Karpas-422 (cell line): Measurements from ENCODE around the gene RAD50. TPM values are rescaled to one million over a fixed set of nuclear protein-coding genes. Genes with fewer than 3 reads are reported as not detected.
"Not testable (repeated sequence)": the region's sequence is repeated elsewhere in the genome, so short reads cannot be mapped to it uniquely, and the experiment has no call there.

Experiments
- DNase-seq: peaks from one replicate; pipeline ENCODE4 v3.0.0-alpha.2; 2015
- H2AFZ ChIP-seq: fragments of 200-600 bp; sonication (generic); 2 replicates; pipeline ENCODE4 v1.6.1; 2014; ENCODE audit warnings: antibody characterized with exemption, low read length, mixed read lengths
- H3K27ac ChIP-seq: fragments of 200-600 bp; sonication (generic); 2 replicates; pipeline ENCODE4 v1.5.1; 2014; ENCODE audit warnings: mild to moderate bottlenecking, low read length, moderate library complexity
- H3K27me3 ChIP-seq: fragments of 200-600 bp; sonication (generic); 2 replicates; pipeline ENCODE4 v1.6.1; 2014; ENCODE audit warnings: low read length, mixed read lengths
- H3K36me3 ChIP-seq: fragments of 200-600 bp; sonication (generic); 2 replicates; pipeline ENCODE4 v1.6.1; 2014; ENCODE audit warnings: low read length, mixed read lengths; ENCODE audit not compliant: insufficient read depth
- H3K4me1 ChIP-seq: fragments of 200-600 bp; sonication (generic); 2 replicates; pipeline ENCODE4 v1.6.1; 2014; ENCODE audit warnings: mild to moderate bottlenecking, low read length, mixed read lengths
- H3K4me2 ChIP-seq: fragments of 200-600 bp; sonication (generic); 2 replicates; pipeline ENCODE4 v1.6.1; 2014; ENCODE audit warnings: low read length, low read depth, mild to moderate bottlenecking; ENCODE audit not compliant: poor library complexity, severe bottlenecking
- H3K4me3 ChIP-seq: fragments of 200-600 bp; sonication (generic); 2 replicates; pipeline ENCODE4 v1.5.1; 2014; ENCODE audit warnings: mild to moderate bottlenecking, antibody characterized with exemption, low read length, mixed read lengths
- H3K79me2 ChIP-seq: fragments of 200-600 bp; sonication (generic); 2 replicates; pipeline ENCODE4 v1.6.1; 2014; ENCODE audit warnings: mild to moderate bottlenecking, low read length, mixed read lengths
- H3K9ac ChIP-seq: fragments of 200-600 bp; sonication (generic); 2 replicates; pipeline ENCODE4 v1.6.0; 2014; ENCODE audit warnings: low read length
- H3K9me2 ChIP-seq: fragments of 200-600 bp; sonication (generic), shearing (Covaris generic); replicated peaks from 2 replicates; pipeline ENCODE4 v1.6.0; 2014; ENCODE audit warnings: mild to moderate bottlenecking, low read length, moderate library complexity; ENCODE audit not compliant: insufficient read depth
- H3K9me3 ChIP-seq: fragments of 300-700, 200-600 bp; sonication (generic); 2 replicates; pipeline ENCODE4 v1.6.1; 2014; ENCODE audit warnings: low read length, mixed read lengths
- H4K20me1 ChIP-seq: fragments of 200-600 bp; sonication (generic); 2 replicates; pipeline ENCODE4 v1.6.1; 2014; ENCODE audit warnings: mild to moderate bottlenecking, antibody characterized with exemption, low read length, low read depth; ENCODE audit not compliant: insufficient read depth
- total RNA-seq: library from RNA; depleted of rRNA; stranded (reverse); fragments of >200 nt; shearing (Covaris generic); gene quantifications from 2 replicates; pipeline ENCODE4 v1.2.3, GENCODE V29; 2014; ENCODE audit warnings: low replicate concordance

The RAD50 gene
- total RNA-seq, 1 experiment from 2014 or later: 72.6 TPM

DNA sequence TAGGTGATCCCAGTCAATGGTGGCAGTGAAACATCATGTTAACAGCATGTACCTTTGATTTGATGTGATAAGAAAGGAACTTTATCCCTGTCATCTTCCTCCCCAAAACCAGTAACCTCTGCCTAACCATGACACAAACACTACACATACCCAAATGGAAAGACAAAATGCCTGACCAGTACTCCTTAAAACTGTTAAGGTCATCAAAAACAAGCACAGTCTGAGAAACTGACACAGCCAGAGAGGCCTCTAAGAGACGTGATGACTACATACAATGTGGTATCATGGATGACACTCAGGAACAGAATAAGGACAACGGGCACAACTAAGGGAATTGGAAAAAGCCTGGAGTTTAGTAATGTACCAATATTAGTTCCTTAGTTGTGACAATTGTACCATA lies 9.5 kb upstream of the RAD50 start:
- Histone ChIP-seq H3K4me1 (no peaks in the 10 kb centered on the region), H3K9ac (no peak overlapping the region), H4K20me1 (no peaks in the 10 kb centered on the region), H3K9me2 (no peaks in the 10 kb centered on the region), H3K36me3 (no peaks in the 10 kb centered on the region), H3K79me2 (no peaks in the 10 kb centered on the region), H3K27me3 (no peaks in the 10 kb centered on the region), H3K4me3 (no peak overlapping the region), H3K27ac (no peak overlapping the region), H2AFZ (no peak overlapping the region), H3K4me2 (no peak overlapping the region), H3K9me3 (no peaks in the 10 kb centered on the region)
- no peak for DNase-seq

DNA sequence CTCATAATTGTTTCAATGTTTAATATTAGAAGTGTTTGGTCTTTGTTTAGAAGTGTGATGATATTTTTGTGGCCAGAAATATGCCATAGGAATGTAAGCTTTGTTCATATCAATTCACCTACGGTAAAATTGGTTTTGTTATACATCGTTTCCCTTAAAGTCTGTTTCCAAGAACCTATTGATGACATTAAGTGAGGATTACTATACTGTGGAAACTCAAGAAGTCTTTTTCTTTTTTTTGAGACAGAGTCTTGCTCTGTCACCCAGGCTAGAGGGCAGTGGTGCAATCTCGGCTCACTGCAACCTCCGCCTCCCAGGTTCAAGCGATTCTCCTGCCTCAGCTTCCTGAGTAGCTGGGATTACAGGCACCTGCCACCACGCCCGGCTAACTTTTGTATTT lies 7.9 kb upstream of the RAD50 start:
- not testable (repeated sequence) for H3K27ac ChIP-seq, H3K27me3 ChIP-seq, H3K79me2 ChIP-seq, H3K9me2 ChIP-seq, H4K20me1 ChIP-seq, H3K36me3 ChIP-seq, DNase-seq, H3K9me3 ChIP-seq, H3K9ac ChIP-seq, H3K4me2 ChIP-seq, H2AFZ ChIP-seq, H3K4me1 ChIP-seq, H3K4me3 ChIP-seq

GRCh38 chr5:132549576-132549975 lies 7.2 kb upstream of the RAD50 start:
- H3K27ac ChIP-seq: no peak overlapping the region
- no peaks in the 10 kb centered on the region for H3K9me2 ChIP-seq
- no peaks in the 10 kb centered on the region for H3K27me3 ChIP-seq
- H3K4me1 ChIP-seq: no peaks in the 10 kb centered on the region
- no peaks in the 10 kb centered on the region for H3K36me3 ChIP-seq
- no peaks in the 10 kb centered on the region for H3K79me2 ChIP-seq
- no peak for DNase-seq
- no peaks in the 10 kb centered on the region for H4K20me1 ChIP-seq
- H3K4me3 ChIP-seq: no peak overlapping the region
- H3K9me3 ChIP-seq: no peaks in the 10 kb centered on the region
- no peak overlapping the region for H3K4me2 ChIP-seq
- no peak overlapping the region for H2AFZ ChIP-seq
- no peak overlapping the region for H3K9ac ChIP-seq

GRCh38 chr5:132556153-132556762 lies 519 bp upstream of the RAD50 start:
- DNase-seq: peak; percentile 42
- Histone ChIP-seq H3K4me3 (peak overlapping the region; percentile 96), H3K9ac (peak overlapping the region; percentile 100)

GRCh38 chr5:132557478-132558172 lies 848 bp downstream of the RAD50 start:
- DNase-seq: peak; percentile 84
- peak overlapping the region; percentile 83 for H2AFZ ChIP-seq
- peak overlapping the region; percentile 96 for H3K4me3 ChIP-seq

More at GRCh38 chr5:132556153-132556762, 519 bp upstream of the RAD50 start:
- Histone ChIP-seq H2AFZ (peak overlapping the region; percentile 65; the same call in 1 of the 2 replicates), H4K20me1 (no peaks in the 10 kb centered on the region), H3K27ac (peak overlapping the region; percentile 57), H3K4me2 (peak overlapping the region; percentile 86), H3K9me3 (no peaks in the 10 kb centered on the region), H3K36me3 (peaks cover 25% of the 10 kb centered on the region), H3K27me3 (no peaks in the 10 kb centered on the region), H3K4me1 (peaks cover 20% of the 10 kb centered on the region), H3K9me2 (no peaks in the 10 kb centered on the region), H3K79me2 (peaks cover 43% of the 10 kb centered on the region)

DNA sequence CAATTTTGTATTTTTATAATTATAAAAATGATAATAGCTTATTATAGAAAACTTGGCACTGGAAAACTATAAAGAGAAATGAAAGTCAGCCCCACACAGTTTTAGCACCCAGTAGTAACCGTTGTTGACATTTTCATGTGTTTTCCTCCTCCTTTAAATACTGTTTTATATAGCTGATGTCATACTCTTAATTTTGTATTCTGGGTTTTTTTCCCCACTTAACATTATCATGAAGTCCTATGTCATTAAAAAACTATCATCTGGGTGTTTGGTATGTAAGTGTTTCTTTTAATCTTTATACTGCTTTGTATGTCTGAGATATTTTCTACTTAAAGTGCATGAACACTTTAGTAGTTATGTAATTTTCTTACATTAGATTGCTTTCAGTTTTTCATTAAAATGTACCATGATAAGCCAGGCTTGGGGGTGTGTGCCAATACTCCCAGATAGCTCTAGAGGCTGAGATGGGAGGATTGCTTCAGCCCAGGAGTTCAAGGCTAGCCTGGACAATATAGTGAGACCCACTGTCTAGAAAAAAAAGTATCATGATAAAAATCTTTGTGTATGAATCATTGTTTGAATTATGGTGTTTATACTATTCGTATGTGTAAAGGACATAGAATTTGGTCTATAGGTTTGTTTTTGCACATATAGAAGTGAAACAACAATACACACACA lies 2.7 kb downstream of the RAD50 start:
- H3K9ac ChIP-seq: no peak overlapping the region
- H4K20me1 ChIP-seq: no peaks in the 10 kb centered on the region
- H3K27ac ChIP-seq: no peak overlapping the region
- H3K79me2 ChIP-seq: peaks cover 76% of the 10 kb centered on the region
- H3K36me3 ChIP-seq: peaks cover 58% of the 10 kb centered on the region
- no peak overlapping the region for H2AFZ ChIP-seq
- H3K4me2 ChIP-seq: peak overlapping the region; percentile 86
- H3K9me3 ChIP-seq: no peaks in the 10 kb centered on the region
- no peak for DNase-seq
- no peak overlapping the region for H3K4me3 ChIP-seq
- no peaks in the 10 kb centered on the region for H3K9me2 ChIP-seq
- no peaks in the 10 kb centered on the region for H3K27me3 ChIP-seq
- H3K4me1 ChIP-seq: peaks cover 20% of the 10 kb centered on the region

More at GRCh38 chr5:132557478-132558172, 848 bp downstream of the RAD50 start:
- Histone ChIP-seq H3K27me3 (no peaks in the 10 kb centered on the region), H4K20me1 (no peaks in the 10 kb centered on the region), H3K79me2 (peaks cover 57% of the 10 kb centered on the region), H3K9ac (peak overlapping the region; percentile 100), H3K9me3 (no peaks in the 10 kb centered on the region), H3K4me1 (peaks cover 20% of the 10 kb centered on the region), H3K9me2 (no peaks in the 10 kb centered on the region), H3K36me3 (peaks cover 39% of the 10 kb centered on the region), H3K4me2 (peak overlapping the region; percentile 86), H3K27ac (peak overlapping the region; percentile 74)

GRCh38 chr5:132561601-132562000 lies 4.8 kb downstream of the RAD50 start:
- H3K9me2 ChIP-seq: no peaks in the 10 kb centered on the region
- no peaks in the 10 kb centered on the region for H3K9me3 ChIP-seq
- H4K20me1 ChIP-seq: no peaks in the 10 kb centered on the region
- H3K4me3 ChIP-seq: no peak overlapping the region
- no peak for DNase-seq
- H3K27me3 ChIP-seq: no peaks in the 10 kb centered on the region
- no peak overlapping the region for H3K27ac ChIP-seq
- H3K9ac ChIP-seq: no peak overlapping the region
- H3K4me2 ChIP-seq: no peak overlapping the region
- peaks cover 14% of the 10 kb centered on the region for H3K4me1 ChIP-seq
- H2AFZ ChIP-seq: no peak overlapping the region
- H3K79me2 ChIP-seq: peaks cover 97% of the 10 kb centered on the region
- H3K36me3 ChIP-seq: peaks cover 69% of the 10 kb centered on the region

DNA sequence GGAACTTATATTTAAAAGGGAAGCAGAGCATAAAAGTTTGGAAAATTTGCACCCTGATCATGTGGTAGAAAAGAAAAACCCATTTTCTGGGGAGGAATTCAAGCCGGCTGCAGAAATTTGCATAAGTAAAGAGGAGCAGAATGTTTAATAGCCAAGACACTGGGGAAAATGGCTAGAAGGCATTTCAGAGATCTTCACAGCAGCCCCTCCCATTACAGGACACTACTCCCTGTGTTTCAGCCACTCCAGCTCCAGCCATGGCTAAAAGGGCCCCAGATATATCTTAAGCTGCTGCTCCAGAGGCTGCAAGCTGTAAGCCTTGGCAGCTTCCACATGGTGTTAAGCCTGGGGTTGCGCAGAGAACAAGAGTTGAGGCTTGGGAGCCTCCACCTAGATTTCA lies 7.8 kb downstream of the RAD50 start:
- H3K4me3 ChIP-seq, H3K4me2 ChIP-seq, H2AFZ ChIP-seq, DNase-seq, H3K9ac ChIP-seq, H3K9me2 ChIP-seq, H3K27me3 ChIP-seq, H4K20me1 ChIP-seq, H3K27ac ChIP-seq, H3K9me3 ChIP-seq, H3K4me1 ChIP-seq: not testable (repeated sequence)
- Histone ChIP-seq H3K79me2 (peaks cover 97% of the 10 kb centered on the region), H3K36me3 (peaks cover 80% of the 10 kb centered on the region)
